ENCODE results near the gene STAT5B.
A peak's percentile ranks its signal among the peaks of the same experiment; 100 is the strongest.
"Not testable (repeated sequence)": the region's sequence is repeated elsewhere in the genome, so short reads cannot be mapped to it uniquely, and the experiment has no call there.

STAT5B gene

DNA sequence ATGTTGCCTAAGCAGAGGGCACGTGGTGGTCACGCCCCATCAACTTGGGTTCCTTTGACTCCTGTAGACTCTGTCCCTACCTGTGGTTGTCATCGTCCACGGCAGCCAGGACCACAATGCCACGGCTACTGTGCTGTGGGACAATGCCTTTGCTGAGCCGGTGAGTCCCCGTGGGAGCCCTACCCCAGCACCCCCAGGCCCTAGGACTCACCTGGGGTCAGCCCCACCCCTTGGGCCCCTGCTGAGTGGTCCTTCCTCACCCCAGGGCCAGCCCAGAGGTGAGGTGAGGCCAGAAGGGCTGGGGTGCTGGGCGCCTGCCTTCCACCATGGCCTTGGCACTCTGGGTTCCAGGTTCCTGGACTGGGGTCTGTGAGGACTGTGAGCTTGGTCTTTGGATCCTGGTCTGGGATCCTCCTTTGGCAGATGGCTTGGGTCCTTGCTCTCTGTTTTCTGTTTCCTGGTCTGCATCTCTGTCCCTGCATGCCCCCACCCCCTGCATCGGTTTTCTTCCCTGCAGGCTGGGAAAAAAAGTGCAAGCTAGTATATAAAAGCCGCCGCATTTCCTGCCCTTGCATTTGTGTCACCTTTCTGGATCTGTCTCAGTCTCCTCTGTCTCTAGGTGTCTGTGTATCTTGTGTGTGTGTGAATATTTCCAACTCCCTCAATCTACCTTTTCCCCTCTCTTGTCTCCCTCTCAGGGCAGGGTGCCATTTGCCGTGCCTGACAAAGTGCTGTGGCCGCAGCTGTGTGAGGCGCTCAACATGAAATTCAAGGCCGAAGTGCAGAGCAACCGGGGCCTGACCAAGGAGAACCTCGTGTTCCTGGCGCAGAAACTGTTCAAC lies 29.6 kb upstream of the STAT5B start:
- no peak for DNase-seq (ENCODE audit: low spot score)

DNA sequence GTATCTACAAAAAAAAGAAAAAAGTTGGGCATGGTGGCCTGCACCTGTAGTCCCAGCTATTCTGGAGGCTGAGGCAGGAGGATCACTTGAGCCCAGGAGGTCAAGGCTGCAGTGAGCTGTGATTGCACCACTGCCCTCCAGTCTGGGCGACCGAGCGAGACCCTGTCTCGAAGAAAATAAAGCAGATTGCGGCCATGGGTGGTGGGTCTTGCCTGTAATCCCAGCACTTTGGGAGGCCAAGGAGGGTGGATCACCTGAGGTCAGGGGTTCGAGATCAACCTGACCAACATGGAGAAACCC lies 28.8 kb upstream of the STAT5B start:
- DNase-seq (ENCODE audit: low spot score): not testable (repeated sequence)

DNA sequence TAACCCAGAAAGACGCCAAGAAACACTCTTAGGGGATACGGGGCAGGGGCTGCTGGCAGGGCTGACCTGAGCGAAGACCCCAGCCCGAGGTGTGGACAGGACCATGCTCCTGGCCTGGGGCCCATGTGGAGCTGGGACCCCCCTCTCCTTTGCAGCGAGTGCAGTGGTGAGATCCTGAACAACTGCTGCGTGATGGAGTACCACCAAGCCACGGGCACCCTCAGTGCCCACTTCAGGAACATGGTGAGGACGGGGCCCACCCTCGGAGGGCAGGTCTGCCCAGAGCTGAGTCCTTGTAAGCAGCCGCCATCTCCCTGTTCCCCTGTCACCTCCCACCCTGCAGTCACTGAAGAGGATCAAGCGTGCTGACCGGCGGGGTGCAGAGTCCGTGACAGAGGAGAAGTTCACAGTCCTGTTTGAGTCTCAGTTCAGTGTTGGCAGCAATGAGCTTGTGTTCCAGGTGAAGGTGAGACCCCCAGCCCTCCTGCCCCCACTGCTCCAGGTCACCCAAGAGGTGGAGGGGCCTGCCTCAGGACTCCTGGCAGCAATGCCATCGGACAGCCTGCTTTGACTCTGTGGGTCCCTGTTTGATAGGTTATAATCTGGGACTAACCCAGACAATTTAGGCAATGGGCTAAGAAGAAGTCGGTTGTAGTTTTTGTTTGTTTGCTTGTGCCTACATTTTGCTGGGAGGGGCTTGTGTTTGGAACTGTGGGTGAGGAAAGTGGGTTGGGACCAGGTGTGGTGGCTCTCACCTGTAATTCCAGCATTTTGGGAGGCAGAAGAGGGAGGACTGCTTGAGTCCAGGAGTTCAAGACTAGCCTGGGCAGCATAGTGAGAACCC lies 28.2 kb upstream of the STAT5B start:
- no peak for DNase-seq (ENCODE audit: low spot score)

DNA sequence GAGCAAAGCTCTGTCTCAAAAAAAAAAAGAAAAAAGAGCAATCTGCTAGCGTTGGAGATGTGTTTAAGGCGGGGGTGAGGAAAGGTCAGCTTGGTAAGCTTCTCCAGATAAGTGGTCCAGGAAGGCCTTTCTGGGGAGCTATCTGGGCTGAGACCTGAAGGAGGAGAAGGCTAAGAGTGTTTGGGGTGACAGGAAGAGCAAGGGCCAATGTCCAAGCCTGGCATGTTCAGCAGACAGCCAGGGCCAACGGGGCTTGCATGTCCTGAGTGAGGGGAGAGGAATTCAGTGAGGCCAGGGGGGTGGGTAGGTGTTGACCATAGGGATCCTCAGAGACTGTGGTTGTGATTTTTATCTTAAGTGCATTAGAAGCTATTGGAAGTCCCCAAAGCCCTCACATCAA lies 27.5 kb upstream of the STAT5B start:
- no peak for DNase-seq (ENCODE audit: low spot score)

DNA sequence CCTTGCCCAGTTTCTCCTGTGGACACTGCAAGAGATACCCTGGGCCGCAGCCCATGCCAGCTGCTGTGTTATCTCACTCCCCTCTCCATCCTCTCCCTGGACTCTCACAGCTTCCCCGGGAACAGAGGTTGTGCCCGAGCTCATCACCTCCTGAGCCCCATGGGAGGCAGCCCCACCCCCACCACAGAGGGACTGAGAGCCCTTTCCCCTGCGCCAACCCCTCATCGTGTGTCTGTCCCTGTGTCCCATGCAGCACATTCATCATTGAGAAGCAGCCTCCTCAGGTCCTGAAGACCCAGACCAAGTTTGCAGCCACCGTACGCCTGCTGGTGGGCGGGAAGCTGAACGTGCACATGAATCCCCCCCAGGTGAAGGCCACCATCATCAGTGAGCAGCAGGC lies 24.8 kb upstream of the STAT5B start:
- DNase-seq (ENCODE audit: low spot score): no peak

DNA sequence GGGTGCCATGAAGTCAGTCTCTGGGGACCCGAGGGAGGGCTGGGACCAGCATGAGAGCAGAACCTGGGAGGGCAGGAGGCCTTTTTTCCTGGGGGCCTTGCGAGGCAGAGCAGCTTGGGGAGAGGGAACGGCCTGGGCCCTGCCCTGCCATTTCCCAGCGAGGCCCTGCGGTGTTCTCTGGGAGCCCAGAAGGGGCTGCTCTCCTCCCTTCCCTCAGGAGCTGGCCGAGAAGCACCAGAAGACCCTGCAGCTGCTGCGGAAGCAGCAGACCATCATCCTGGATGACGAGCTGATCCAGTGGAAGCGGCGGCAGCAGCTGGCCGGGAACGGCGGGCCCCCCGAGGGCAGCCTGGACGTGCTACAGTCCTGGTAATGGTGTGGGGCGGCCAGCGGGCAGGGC lies 23.7 kb upstream of the STAT5B start:
- not testable (repeated sequence) for DNase-seq (ENCODE audit: low spot score)

DNA sequence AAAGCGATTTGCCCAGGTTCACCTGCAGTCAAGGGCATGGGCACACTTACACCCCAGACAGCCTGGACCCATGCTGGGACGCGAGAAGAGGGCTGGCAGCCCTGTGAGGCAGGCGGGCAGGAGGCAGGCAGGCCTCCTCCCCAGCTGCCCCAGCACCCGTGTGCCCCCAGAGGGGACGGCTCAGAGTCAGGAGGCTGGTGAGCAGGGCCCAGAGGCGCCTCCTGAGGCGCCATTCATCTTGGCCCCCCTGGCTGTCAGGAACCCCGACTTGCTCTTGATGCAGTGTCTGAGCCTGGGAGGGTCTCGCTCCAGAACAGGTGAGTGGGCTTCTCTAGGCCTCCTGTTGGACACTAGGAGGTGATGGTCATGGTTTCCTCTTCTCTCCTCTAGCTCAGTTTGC lies 23.2 kb upstream of the STAT5B start:
- not testable (repeated sequence) for DNase-seq (ENCODE audit: low spot score)

DNA sequence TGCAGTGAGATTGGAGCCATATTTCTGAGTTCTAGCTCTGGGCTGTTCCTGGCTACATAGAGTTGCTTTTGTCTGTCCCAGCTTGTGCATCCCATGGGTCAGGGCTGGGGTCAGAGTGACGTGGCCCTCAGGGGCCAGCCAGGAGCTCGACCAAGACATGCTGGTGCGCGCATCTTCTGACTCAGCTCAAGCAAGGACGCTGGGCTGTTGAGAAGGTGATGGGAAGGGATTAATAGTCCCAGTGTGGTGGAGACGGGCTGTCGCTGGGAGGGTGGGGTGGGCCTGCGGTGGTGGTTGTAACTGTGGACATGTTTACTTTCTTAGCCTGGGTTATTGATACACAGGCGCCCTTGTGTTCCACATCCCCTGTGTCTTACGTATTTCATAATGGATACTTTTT lies 21.6 kb upstream of the STAT5B start:
- DNase-seq (ENCODE audit: low spot score): not testable (repeated sequence)

DNA sequence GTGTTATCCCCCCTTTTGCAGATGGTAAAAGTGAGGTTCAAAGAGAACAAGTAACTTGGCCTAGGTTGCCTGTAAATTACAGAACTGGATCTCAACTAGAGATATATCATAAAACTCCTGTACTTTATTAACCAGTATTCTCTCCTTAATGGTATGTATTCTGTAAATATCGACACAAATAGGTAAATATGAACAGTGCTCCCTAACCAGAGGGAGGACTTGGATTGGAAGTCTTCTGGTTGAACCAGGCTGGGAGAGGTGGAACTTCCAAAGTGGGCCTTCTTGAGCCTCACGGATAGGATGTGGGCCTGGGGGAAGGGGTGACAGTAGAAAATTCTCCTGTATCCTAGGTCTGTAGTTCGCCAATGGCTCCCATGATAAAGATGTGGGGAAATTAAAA lies 19.8 kb upstream of the STAT5B start:
- no peak for DNase-seq (ENCODE audit: low spot score)

DNA sequence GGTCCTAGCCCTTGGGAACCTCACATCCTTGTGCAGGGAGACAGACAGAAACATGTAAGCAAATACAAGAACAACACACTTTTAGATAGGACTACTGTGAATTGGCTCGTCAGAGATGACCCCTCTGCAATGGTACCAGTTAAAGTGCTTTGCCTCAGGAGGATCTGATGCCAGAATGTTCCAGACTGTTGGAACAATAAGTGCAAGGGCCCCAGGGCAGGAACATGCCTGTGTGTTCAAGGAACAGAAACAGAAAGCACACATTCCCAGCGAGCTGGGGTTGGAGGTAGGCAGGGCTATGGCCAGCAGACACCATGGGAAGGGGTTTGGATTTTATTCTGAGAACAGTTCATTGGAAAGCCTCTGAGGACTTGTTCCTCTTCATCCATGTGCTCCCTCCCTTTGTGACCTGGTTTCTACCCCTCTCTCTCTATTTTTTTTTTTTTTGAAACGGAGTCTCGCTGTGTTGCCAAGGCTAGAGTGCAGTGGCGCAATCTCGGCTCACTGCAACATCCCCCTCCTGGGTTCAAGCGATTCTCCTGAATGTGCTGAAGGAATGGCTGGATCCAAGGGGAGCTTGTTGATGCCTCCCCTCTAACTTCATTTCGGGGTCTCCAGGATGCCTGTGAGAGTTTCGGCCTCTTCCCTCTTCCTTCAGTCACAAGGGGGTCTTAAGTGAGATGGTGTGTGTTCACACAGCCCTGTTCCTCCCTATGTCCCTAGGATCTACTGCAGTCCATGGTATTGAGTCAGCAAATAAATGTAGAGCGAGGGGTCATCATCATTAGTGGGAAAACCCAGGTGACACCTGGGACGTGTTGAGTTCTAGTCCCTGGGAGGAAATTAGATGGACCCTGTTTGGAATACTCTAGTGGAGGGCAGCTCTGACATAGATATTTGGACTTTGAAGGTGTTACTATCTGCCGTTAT lies 18.5 kb upstream of the STAT5B start:
- DNase-seq (ENCODE audit: low spot score): no peak

DNA sequence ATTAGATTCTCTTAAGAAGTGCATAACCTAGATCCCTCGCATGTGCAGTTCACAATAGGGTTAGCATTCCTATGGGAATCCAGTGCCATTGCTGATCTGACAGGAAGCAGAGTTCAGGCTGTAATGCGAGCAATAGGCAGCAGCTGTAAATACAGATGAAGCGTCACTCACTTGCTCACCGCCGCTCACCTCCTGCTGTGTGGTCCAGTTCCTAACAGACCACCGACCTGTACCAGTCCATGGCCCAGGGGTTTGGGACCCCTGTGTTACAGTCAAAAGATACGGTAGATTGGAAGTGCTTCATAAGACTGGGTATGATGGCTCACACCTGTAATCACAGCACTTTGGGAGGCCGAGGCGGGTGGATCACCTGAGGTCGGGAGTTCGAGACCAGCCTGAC lies 14.9 kb upstream of the STAT5B start:
- DNase-seq (ENCODE audit: low spot score): no peak

DNA sequence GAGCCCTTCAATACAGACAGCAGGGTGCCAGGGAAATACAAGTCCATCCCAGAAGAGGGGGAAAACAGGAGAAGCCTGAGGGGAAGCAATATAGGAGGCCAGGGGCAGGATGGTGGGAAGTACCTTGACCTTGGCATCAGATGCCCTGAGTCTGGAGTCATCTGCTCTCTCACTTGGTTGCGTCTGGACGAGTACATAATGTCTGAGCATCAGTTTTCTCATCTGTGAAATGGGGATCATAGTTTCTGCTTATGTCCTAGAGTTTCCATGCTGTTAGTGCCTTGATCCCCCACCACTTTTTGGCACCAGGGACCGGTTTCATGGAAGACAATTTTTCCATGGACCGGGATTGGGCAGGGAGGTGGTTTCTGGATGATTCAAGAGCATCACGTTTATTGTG lies 14.4 kb upstream of the STAT5B start:
- no peak for DNase-seq (ENCODE audit: low spot score)

DNA sequence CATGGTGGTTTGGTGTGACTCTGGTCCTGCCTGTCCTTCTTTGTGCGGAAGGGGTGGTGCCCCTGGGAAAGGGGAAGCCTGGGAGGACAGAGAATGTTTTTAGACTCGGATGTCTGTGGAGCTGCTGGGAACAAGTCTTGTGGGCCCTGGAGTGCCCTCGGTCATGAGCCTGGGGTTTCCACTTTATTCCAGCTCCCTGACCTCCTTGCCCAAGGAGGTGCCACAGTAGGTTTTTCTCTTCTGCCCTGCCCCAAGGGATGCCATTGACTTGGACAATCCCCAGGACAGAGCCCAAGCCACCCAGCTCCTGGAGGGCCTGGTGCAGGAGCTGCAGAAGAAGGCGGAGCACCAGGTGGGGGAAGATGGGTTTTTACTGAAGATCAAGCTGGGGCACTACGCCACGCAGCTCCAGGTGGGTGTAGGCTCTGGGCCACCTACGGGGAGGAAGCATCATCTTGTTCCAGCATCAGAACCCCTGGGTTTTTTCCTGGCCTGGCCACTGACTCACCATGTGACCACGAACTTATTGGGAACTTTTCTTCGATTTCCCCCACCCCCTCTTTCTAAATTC lies 13.5 kb upstream of the STAT5B start:
- no peak for DNase-seq (ENCODE audit: low spot score)

DNA sequence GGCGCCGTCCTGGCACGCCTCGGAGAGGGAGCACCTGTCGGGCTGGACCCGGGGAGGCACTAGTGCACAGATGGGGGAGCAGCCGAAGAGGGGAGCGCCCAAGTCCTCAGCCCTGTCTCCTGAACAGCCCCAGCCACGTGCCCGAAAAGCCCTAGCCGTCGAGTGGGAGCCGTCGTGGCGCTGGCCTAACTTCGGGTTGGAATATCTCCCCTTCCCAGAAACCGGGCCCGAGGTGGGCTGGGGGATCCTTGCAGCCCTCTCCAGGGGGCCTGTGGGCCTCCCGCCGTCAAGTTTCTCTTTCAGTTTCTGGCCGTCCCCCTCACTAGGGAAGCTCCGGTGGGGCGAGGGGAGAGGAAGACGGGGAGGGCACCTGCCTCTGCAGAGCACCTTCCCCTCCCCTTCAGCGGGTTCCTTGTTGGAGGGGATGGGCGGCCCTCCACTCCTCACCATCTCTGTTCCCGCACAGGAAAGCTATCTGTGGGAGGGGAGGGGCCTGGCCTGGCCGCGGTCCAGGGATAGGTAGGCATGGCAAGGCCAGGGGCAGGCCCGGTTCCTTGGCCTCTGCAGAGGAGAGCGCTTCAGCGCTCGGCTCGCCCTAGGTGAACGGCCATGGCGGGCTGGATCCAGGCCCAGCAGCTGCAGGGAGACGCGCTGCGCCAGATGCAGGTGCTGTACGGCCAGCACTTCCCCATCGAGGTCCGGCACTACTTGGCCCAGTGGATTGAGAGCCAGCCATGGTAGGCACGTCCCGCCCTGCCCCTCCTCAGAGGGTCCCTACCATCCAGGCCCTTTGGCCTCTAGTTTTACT lies 12.8 kb upstream of the STAT5B start:
- DNase-seq (ENCODE audit: low spot score): no peak

DNA sequence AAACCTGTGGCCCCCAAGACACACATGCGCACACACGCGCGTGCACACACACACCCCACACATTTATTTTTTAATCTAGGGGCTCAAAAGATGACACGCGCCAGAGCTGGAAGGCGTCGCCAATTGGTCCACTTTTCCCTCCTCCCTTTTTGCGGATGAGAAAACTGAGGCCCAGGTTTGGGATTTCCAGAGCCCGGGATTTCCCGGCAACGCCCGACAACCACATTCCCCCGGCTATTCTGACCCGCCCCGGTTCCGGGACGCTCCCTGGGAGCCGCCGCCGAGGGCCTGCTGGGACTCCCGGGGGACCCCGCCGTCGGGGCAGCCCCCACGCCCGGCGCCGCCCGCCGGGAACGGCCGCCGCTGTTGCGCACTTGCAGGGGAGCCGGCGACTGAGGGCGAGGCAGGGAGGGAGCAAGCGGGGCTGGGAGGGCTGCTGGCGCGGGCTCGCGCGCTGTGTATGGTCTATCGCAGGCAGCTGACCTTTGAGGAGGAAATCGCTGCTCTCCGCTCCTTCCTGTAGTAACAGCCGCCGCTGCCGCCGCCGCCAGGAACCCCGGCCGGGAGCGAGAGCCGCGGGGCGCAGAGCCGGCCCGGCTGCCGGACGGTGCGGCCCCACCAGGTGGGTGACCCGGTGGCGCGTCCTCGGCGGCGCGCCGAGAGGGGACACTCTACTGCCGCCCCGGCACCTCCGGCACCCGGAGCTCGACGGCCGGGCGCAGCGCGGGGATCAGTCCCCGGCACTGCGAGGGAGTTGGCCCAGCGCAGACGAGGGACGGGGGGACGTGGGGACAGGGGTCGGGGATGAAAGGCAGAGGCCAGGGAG lies 12.0 kb upstream of the STAT5B start, which contains the start of gene STAT5A:
Gene STAT5A (plus strand): TSS at position 522 of the 826 bp plus-strand sequence. CDS start 914 bp downstream, outside the sequence.
- DNase-seq (ENCODE audit: low spot score): peak; percentile 79

DNA sequence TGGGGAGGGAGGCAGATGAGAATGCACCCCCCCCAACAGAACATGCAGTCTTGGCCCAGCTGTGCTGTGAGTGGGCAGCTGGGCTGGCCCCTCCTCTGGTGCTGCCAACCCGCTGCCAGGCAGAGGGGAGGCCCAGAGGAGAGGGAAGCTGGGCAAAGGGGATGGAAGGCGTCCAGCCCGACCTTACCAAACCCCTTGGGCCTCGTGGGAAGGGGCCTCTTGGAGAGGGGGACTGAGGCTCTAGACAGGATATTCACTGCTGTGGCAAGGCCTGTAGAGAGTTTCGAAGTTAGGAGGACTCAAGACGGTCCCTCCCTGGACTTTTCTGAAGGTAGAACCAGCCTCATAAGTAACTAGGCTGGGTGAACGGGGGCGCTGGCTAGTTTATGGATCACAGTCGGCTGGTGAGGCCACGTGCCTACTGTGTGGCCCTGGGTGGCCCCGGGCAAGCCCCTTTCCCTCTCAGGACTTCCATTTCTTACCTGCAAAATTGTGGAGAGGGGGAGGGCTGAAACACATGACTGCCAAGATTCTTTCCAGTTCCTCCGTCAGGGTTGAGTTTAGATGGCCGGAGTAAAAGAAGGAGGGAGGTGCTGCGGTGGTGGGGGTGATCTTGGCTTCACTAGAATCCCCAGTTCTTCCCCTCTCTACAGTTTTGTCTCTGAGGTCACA lies 11.2 kb upstream of the STAT5B start:
- DNase-seq (ENCODE audit: low spot score): no peak

DNA sequence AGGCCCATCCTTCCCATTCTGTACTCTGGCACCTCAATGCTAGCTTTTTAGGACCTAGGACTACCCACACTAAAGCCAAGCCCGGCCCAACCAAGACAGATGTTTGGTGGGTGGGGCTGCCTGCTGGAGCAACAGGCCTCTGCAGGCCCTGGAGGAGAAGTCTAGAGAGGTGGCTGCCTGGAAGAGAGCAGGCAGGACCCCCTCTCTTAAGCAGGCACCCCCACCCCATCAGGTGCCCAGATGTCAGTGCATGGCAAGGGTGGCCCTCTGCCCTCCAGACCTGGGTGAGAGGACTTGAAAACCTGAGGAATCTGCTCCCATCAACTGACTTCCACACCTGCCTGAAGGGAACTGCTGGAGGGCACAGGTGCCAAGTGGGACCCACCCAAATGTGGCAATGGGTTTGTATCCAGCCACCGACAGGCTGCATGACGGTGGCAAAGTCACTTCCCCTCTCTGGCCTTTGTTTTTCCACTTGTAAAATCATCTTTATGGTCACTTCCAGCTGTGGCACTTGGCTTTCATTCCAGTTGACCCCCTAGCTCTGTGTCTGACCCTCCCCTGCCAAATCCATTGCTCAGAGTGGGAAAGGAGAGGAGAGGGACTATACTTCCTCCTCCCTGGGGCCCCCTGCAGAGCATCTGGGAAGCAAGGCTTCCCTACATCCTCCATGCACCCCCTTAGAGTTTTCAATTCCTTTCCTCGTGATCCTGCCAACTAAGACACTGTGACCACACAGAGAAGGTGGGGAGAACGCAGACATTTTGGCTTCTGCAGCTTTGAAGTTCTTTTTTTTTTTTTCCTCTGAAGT lies 10.4 kb upstream of the STAT5B start:
- no peak for DNase-seq (ENCODE audit: low spot score)

DNA sequence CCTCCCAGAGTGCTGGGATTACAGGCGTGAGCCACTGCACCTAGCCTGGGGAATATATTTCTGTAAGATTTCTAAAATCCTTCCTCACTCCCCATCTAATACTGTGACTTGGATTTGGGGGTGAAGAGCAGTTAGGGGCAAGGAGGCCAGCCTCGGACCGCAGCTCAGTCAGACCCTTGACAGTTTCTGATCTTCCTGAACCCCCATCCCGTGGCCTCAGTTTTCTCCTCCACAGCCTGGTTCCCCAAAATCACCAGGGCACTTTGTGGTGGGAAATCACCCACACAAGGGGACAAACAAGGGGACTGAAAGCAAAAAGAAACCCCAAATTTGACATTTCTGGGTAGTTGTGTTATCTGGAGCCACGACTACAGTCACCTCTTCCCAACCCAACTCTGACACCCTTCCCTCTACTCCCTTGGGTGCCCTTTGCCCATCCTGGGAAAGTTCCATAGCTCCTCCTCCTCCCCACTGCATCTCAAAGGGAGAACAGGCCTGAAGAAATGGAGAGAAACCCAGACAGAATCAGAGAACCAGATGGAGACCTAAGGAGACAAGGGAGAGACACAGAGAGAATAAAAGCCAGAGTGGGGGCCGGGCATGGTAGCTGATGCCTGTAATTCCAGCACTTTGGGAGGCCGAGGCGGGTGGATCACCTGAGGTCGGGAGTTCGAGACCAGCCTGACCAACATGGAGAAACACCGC lies 9.3 kb upstream of the STAT5B start:
- no peak for DNase-seq (ENCODE audit: low spot score)
